Caki2 (cell line): ENCODE data around the gene APOBEC3B. TPM values are rescaled to one million over a fixed set of nuclear protein-coding genes. Genes with fewer than 3 reads are reported as not detected.
A peak's percentile ranks its signal among the peaks of the same experiment; 100 is the strongest.
"Not testable (repeated sequence)": the region's sequence is repeated elsewhere in the genome, so short reads cannot be mapped to it uniquely, and the experiment has no call there.

ENCODE experiments used
- DNase-seq: peaks from one replicate; pipeline ENCODE4 v3.0.0-alpha.2; 2015; ENCODE audit warnings: low read depth
- in situ Hi-C: cut with HindIII; loops from 2 replicates; pipeline ENCODE4 v1.10.0; 2016; ENCODE audit warnings: low sequenced_read_pairs, low pct_unique_long_range_greater_than_20kb, mixed read lengths
- total RNA-seq: library from RNA; depleted of rRNA; stranded (reverse); fragments of >200 nt; shearing (Covaris generic); gene quantifications from 2 replicates; pipeline ENCODE4 v1.2.3, GENCODE V29; 2014; ENCODE audit warnings: low replicate concordance

Gene APOBEC3B
- total RNA-seq, 1 experiment from 2014 or later = 20.1 TPM

GRCh38 chr22:38963291-38963738, 18.8 kb upstream of the APOBEC3B start:
- DNase-seq, in situ Hi-C loops: not testable (repeated sequence)

- in situ Hi-C loops = no loop called here
- no peak for DNase-seq
Measured at GRCh38 chr22:38963872-38964271, 18.3 kb upstream of the APOBEC3B start.

- in situ Hi-C loops = no loop called here
- no peak for DNase-seq
Measured at GRCh38 chr22:38964306-38964705, 17.8 kb upstream of the APOBEC3B start.

GRCh38 chr22:38964989-38965388, 17.2 kb upstream of the APOBEC3B start:
- peak; percentile 36 for DNase-seq
- in situ Hi-C loops = no loop called here

- DNase-seq = no peak
- in situ Hi-C loops = no loop called here
Measured at GRCh38 chr22:38965614-38966379, 16.4 kb upstream of the APOBEC3B start.

GRCh38 chr22:38966380-38966702, 15.8 kb upstream of the APOBEC3B start:
- in situ Hi-C loops = no loop called here
- no peak for DNase-seq

- DNase-seq = no peak
- in situ Hi-C loops = no loop called here
Measured at GRCh38 chr22:38966942-38967341, 15.2 kb upstream of the APOBEC3B start.

- in situ Hi-C loops = no loop called here
- DNase-seq = no peak
Measured at GRCh38 chr22:38967451-38968450, 14.4 kb upstream of the APOBEC3B start.

GRCh38 chr22:38968801-38969200, 13.3 kb upstream of the APOBEC3B start:
- DNase-seq = no peak
- in situ Hi-C loops = no loop called here

- DNase-seq = no peak
- in situ Hi-C loops = no loop called here
Measured at GRCh38 chr22:38970551-38970950, 11.6 kb upstream of the APOBEC3B start.

- in situ Hi-C loops = no loop called here
- DNase-seq = no peak
Measured at GRCh38 chr22:38971202-38971601, 10.9 kb upstream of the APOBEC3B start.

GRCh38 chr22:38971791-38972190, 10.4 kb upstream of the APOBEC3B start:
- no peak for DNase-seq
- in situ Hi-C loops = no loop called here

GRCh38 chr22:38972558-38972957, 9.6 kb upstream of the APOBEC3B start:
- no peak for DNase-seq
- in situ Hi-C loops = no loop called here

- in situ Hi-C loops = no loop called here
- DNase-seq = no peak
Measured at GRCh38 chr22:38973289-38974169, 8.6 kb upstream of the APOBEC3B start.

GRCh38 chr22:38974170-38974825, 7.8 kb upstream of the APOBEC3B start:
- in situ Hi-C loops = no loop called here
- DNase-seq = no peak

- no peak for DNase-seq
- in situ Hi-C loops = no loop called here
Measured at GRCh38 chr22:38974826-38975175, 7.3 kb upstream of the APOBEC3B start.

- DNase-seq, in situ Hi-C loops: not testable (repeated sequence)
Measured at GRCh38 chr22:38977289-38977688, 4.9 kb upstream of the APOBEC3B start.

GRCh38 chr22:38980587-38980986, 1.6 kb upstream of the APOBEC3B start:
- in situ Hi-C loops, DNase-seq: not testable (repeated sequence)
